ENCODE data around the gene KNTC1.
"Not testable (repeated sequence)": the region's sequence is repeated elsewhere in the genome, so short reads cannot be mapped to it uniquely, and the experiment has no call there.

KNTC1 gene

GRCh38 chr12:122614839-122615238 is 87.8 kb downstream of the KNTC1 start:
- Histone ChIP-seq H3K9ac (no peak overlapping the region), H4K20me1 (no peaks in the 10 kb centered on the region), H3K27ac (no peak overlapping the region), H3K4me1 (no peaks in the 10 kb centered on the region), H3K27me3 (no peaks in the 10 kb centered on the region), H3K36me3 (peaks cover 100% of the 10 kb centered on the region), H3K4me3 (no peak overlapping the region), H3K9me3 (no peaks in the 10 kb centered on the region), H3K4me2 (no peak overlapping the region)
- TF ChIP-seq Cebpa-rat (IDR thresholded peaks at IDR 0.05) = no peak

GRCh38 chr12:122615780-122616179 is 88.7 kb downstream of the KNTC1 start:
- no peak for TF ChIP-seq Cebpa-rat (IDR thresholded peaks at IDR 0.05)
- H3K36me3 ChIP-seq = peaks cover 100% of the 10 kb centered on the region

GRCh38 chr12:122635471-122635870 is 108.4 kb downstream of the KNTC1 start:
- Histone ChIP-seq H4K20me1 (no peaks in the 10 kb centered on the region), H3K4me2 (no peak overlapping the region)

More at GRCh38 chr12:122615780-122616179, 88.7 kb downstream of the KNTC1 start:
- Histone ChIP-seq H3K9ac (no peak overlapping the region), H3K27me3 (no peaks in the 10 kb centered on the region), H3K4me2 (no peak overlapping the region), H4K20me1 (no peaks in the 10 kb centered on the region), H3K4me3 (no peak overlapping the region), H3K27ac (no peak overlapping the region), H3K4me1 (no peaks in the 10 kb centered on the region), H3K9me3 (no peaks in the 10 kb centered on the region)

GRCh38 chr12:122643207-122643805 is 116.3 kb downstream of the KNTC1 start:
- H3K4me3 ChIP-seq = no peak overlapping the region
- H3K36me3 ChIP-seq = 0 out of 2 replicates have a peak, but pooled peaks cover 3% of the 10 kb centered on the region
- H3K9me3 ChIP-seq = no peaks in the 10 kb centered on the region
- H3K27ac ChIP-seq = no peak overlapping the region
- no peaks in the 10 kb centered on the region for H3K27me3 ChIP-seq
- peaks cover 24% of the 10 kb centered on the region; the same call in 1 of the 2 replicates for H3K4me1 ChIP-seq
- H3K4me2 ChIP-seq = no peak overlapping the region
- H4K20me1 ChIP-seq = no peaks in the 10 kb centered on the region
- TF ChIP-seq Cebpa-rat (IDR thresholded peaks at IDR 0.05) = no peak
- H3K9ac ChIP-seq = no peak overlapping the region

More at GRCh38 chr12:122635471-122635870, 108.4 kb downstream of the KNTC1 start:
- H3K4me3 ChIP-seq = no peak overlapping the region
- H3K27ac ChIP-seq = no peak overlapping the region
- no peak for TF ChIP-seq Cebpa-rat (IDR thresholded peaks at IDR 0.05)
- no peak overlapping the region for H3K9ac ChIP-seq
- H3K27me3 ChIP-seq = no peaks in the 10 kb centered on the region
- 0 out of 2 replicates have a peak, but pooled peaks cover 8% of the 10 kb centered on the region for H3K4me1 ChIP-seq
- H3K36me3 ChIP-seq = peaks cover 56% of the 10 kb centered on the region
- no peaks in the 10 kb centered on the region for H3K9me3 ChIP-seq

- Histone ChIP-seq H3K4me1 (peaks cover 28% of the 10 kb centered on the region), H3K9me3 (no peaks in the 10 kb centered on the region), H3K27me3 (no peaks in the 10 kb centered on the region), H3K4me3 (no peak overlapping the region), H3K27ac (no peak overlapping the region), H3K36me3 (no peaks in the 10 kb centered on the region), H3K4me2 (no peak overlapping the region), H4K20me1 (no peaks in the 10 kb centered on the region), H3K9ac (no peak overlapping the region)
- no peak for TF ChIP-seq Cebpa-rat (IDR thresholded peaks at IDR 0.05)
Observed at GRCh38 chr12:122646517-122647217, 119.6 kb downstream of the KNTC1 start.

- no peaks in the 10 kb centered on the region for H3K9me3 ChIP-seq
- H3K4me2 ChIP-seq = no peak overlapping the region
- no peak overlapping the region for H3K9ac ChIP-seq
- no peaks in the 10 kb centered on the region for H4K20me1 ChIP-seq
- TF ChIP-seq Cebpa-rat (IDR thresholded peaks at IDR 0.05) = no peak
- H3K36me3 ChIP-seq = no peaks in the 10 kb centered on the region
- no peak overlapping the region for H3K4me3 ChIP-seq
- H3K4me1 ChIP-seq = peaks cover 14% of the 10 kb centered on the region
- no peak overlapping the region for H3K27ac ChIP-seq
- H3K27me3 ChIP-seq = no peaks in the 10 kb centered on the region
Observed at GRCh38 chr12:122651520-122652224, 124.6 kb downstream of the KNTC1 start.

GRCh38 chr12:122653291-122653690 is 126.2 kb downstream of the KNTC1 start:
- H3K4me2 ChIP-seq, H3K4me1 ChIP-seq, H4K20me1 ChIP-seq, H3K36me3 ChIP-seq, H3K27ac ChIP-seq, H3K9me3 ChIP-seq, H3K9ac ChIP-seq, H3K27me3 ChIP-seq, H3K4me3 ChIP-seq: not testable (repeated sequence)

GRCh38 chr12:122656298-122656697 is 129.2 kb downstream of the KNTC1 start:
- Histone ChIP-seq H3K9me3 (no peaks in the 10 kb centered on the region), H3K36me3 (no peaks in the 10 kb centered on the region), H3K9ac (no peak overlapping the region), H3K4me2 (no peak overlapping the region), H3K4me1 (peaks cover 6% of the 10 kb centered on the region; the same call in 1 of the 2 replicates), H4K20me1 (no peaks in the 10 kb centered on the region), H3K4me3 (no peak overlapping the region), H3K27me3 (no peaks in the 10 kb centered on the region), H3K27ac (no peak overlapping the region)
- TF ChIP-seq Cebpa-rat (IDR thresholded peaks at IDR 0.05) = no peak

GRCh38 chr12:122659579-122659978 is 132.5 kb downstream of the KNTC1 start:
- no peaks in the 10 kb centered on the region for H4K20me1 ChIP-seq
- no peak overlapping the region for H3K27ac ChIP-seq
- H3K9me3 ChIP-seq = no peaks in the 10 kb centered on the region
- H3K9ac ChIP-seq = no peak overlapping the region
- peaks cover 6% of the 10 kb centered on the region; the same call in 1 of the 2 replicates for H3K4me1 ChIP-seq
- H3K36me3 ChIP-seq = no peaks in the 10 kb centered on the region
- no peak overlapping the region for H3K4me2 ChIP-seq
- no peaks in the 10 kb centered on the region for H3K27me3 ChIP-seq
- no peak overlapping the region for H3K4me3 ChIP-seq
- no peak for TF ChIP-seq Cebpa-rat (IDR thresholded peaks at IDR 0.05)

- H3K4me3 ChIP-seq = no peak overlapping the region
- H3K36me3 ChIP-seq = no peaks in the 10 kb centered on the region
- H4K20me1 ChIP-seq = no peaks in the 10 kb centered on the region
Observed at GRCh38 chr12:122661246-122661645, 134.2 kb downstream of the KNTC1 start.

More at GRCh38 chr12:122661246-122661645, 134.2 kb downstream of the KNTC1 start:
- H3K4me2 ChIP-seq = no peak overlapping the region
- peaks cover 6% of the 10 kb centered on the region; the same call in 1 of the 2 replicates for H3K4me1 ChIP-seq
- no peak overlapping the region for H3K27ac ChIP-seq
- TF ChIP-seq Cebpa-rat (IDR thresholded peaks at IDR 0.05) = no peak
- H3K9ac ChIP-seq = no peak overlapping the region
- no peaks in the 10 kb centered on the region for H3K9me3 ChIP-seq
- no peaks in the 10 kb centered on the region for H3K27me3 ChIP-seq
